CD1c-positive myeloid dendritic cell (primary cell): Measurements from ENCODE around the gene HELT.
"Not testable (repeated sequence)": the region's sequence is repeated elsewhere in the genome, so short reads cannot be mapped to it uniquely, and the experiment has no call there.

ENCODE experiments used
- DNase-seq: peaks from one replicate; pipeline ENCODE4 v3.0.0-alpha.2; 2016; ENCODE audit errors: extremely low spot score

Gene HELT

GRCh38 chr4:185017964-185018772 lies at the start of gene HELT:
HELT (plus strand) TSS chr4:185018490; CDS start chr4:185018929, 439 bp downstream.
- DNase-seq = no peak

- no peak for DNase-seq
These were observed 49.5 kb upstream of the HELT start for GRCh38 chr4:184968784-184969201.

GRCh38 chr4:184969610-184970009 lies 48.7 kb upstream of the HELT start:
- DNase-seq = no peak

GRCh38 chr4:184972991-184973390 lies 45.3 kb upstream of the HELT start:
- no peak for DNase-seq

- DNase-seq = not testable (repeated sequence)
These were observed 41.9 kb upstream of the HELT start for GRCh38 chr4:184976348-184976747.

- no peak for DNase-seq
These were observed 40.5 kb upstream of the HELT start for GRCh38 chr4:184977747-184978146.

- DNase-seq = no peak
These were observed 40.1 kb upstream of the HELT start for GRCh38 chr4:184978211-184978610.

GRCh38 chr4:184979461-184980124 lies 38.7 kb upstream of the HELT start:
- DNase-seq = no peak

GRCh38 chr4:184980261-184980660 lies 38.0 kb upstream of the HELT start:
- no peak for DNase-seq

- DNase-seq = peak; percentile 26
These were observed 34.5 kb upstream of the HELT start for GRCh38 chr4:184983672-184984356.

GRCh38 chr4:184987493-184988031 lies 30.7 kb upstream of the HELT start:
- no peak for DNase-seq

- no peak for DNase-seq
These were observed 29.7 kb upstream of the HELT start for GRCh38 chr4:184988611-184989010.

- not testable (repeated sequence) for DNase-seq
These were observed 29.0 kb upstream of the HELT start for GRCh38 chr4:184989283-184989682.

GRCh38 chr4:184990131-184990530 lies 28.2 kb upstream of the HELT start:
- DNase-seq = not testable (repeated sequence)

- no peak for DNase-seq
These were observed 26.4 kb upstream of the HELT start for GRCh38 chr4:184991860-184992259.

- DNase-seq = no peak
These were observed 25.9 kb upstream of the HELT start for GRCh38 chr4:184992422-184992821.

GRCh38 chr4:184993247-184993646 lies 25.0 kb upstream of the HELT start:
- DNase-seq = no peak

- no peak for DNase-seq
These were observed 24.2 kb upstream of the HELT start for GRCh38 chr4:184994010-184994622.

- no peak for DNase-seq
These were observed 23.7 kb upstream of the HELT start for GRCh38 chr4:184994623-184995010.

GRCh38 chr4:184997656-184998055 lies 20.6 kb upstream of the HELT start:
- DNase-seq = not testable (repeated sequence)

GRCh38 chr4:185002784-185003183 lies 15.5 kb upstream of the HELT start:
- DNase-seq = no peak
